ENCODE data around the gene SEMA3A.

SEMA3A gene

GRCh38 chr7:83921271-83921940 is 273.2 kb downstream of the SEMA3A start:
- no peak for FAIRE-seq

- FAIRE-seq, result no peak
Observed at GRCh38 chr7:83918142-83918541, 276.4 kb downstream of the SEMA3A start.

GRCh38 chr7:83913174-83913573 is 281.4 kb downstream of the SEMA3A start:
- FAIRE-seq, result peak; percentile 14

- no peak for FAIRE-seq
Observed at GRCh38 chr7:83908526-83908925, 286.1 kb downstream of the SEMA3A start.

Measured in colon (tissue), 2 donors.